ENCODE results near the gene ITGBL1. TPM values are rescaled to one million over a fixed set of nuclear protein-coding genes. Genes with fewer than 3 reads are reported as not detected.

ITGBL1 gene
- total and polyA plus RNA-seq, 2 donors (not counting 1 experiment from before 2014, with no cell fraction given) = not detected

- Histone ChIP-seq H3K4me3 (ENCODE audit: control extremely low read depth in 1 of 5, extremely low read depth in 1 of 5, insufficient read depth in 1 of 5, low read depth in 2 of 5, low read length in 4 of 5) (no peak overlapping the region), H3K27ac (ENCODE audit: low read length in 2 of 2) (no peak overlapping the region), H3K4me2 (replicated peaks; ENCODE audit: low read depth, low read length, poor library complexity, severe bottlenecking) (no peak overlapping the region), H3K79me2 (ENCODE audit: control insufficient read depth, insufficient read depth, low read length) (no peaks in the 10 kb centered on the region), H4K20me1 (ENCODE audit: control insufficient read depth, insufficient read depth, low read length, poor library complexity, severe bottlenecking) (no peaks in the 10 kb centered on the region), H3K9ac (ENCODE audit: low read length) (no peak overlapping the region), H3K4me1 (ENCODE audit: control insufficient read depth in 2 of 2, insufficient read depth in 2 of 2, low read length in 2 of 2) (peaks cover 3 to 4% of the 10 kb centered on the region in 2 donors), H3K9me3 (ENCODE audit: control extremely low read depth in 1 of 3, control insufficient read depth in 2 of 3, insufficient read depth in 1 of 3, low read length in 2 of 3) (no peaks in the 10 kb centered on the region), H2AFZ (ENCODE audit: insufficient read depth, low read depth, low read length, poor library complexity, severe bottlenecking) (no peak overlapping the region), H3K27me3 (replicated peaks in 1 of 4; ENCODE audit: control extremely low read depth in 1 of 4, control insufficient read depth in 3 of 4, insufficient read depth in 4 of 4, low read length in 3 of 4) (no peaks in the 10 kb centered on the region), H3K36me3 (replicated peaks in 1 of 2; ENCODE audit: control extremely low read depth in 1 of 2, control insufficient read depth in 1 of 2, extremely low read depth in 1 of 2, insufficient read depth in 2 of 2, low read length in 1 of 2) (no peaks in the 10 kb centered on the region)
- no peak overlapping the region for H3K4me3 Mint-ChIP-seq
- ATAC-seq (ENCODE audit: low read depth) = no peak
- ChIA-PET POLR2A (no interaction called here), CTCF (no interaction called here)
- peaks cover 1% of the 10 kb centered on the region for H3K9me3 Mint-ChIP-seq (ENCODE audit: insufficient read depth)
- peaks cover 9% of the 10 kb centered on the region for H3K4me1 Mint-ChIP-seq
- intact Hi-C loops (cut with micrococcal nuclease) = no loop called here
- TF ChIP-seq, protein P1, sequence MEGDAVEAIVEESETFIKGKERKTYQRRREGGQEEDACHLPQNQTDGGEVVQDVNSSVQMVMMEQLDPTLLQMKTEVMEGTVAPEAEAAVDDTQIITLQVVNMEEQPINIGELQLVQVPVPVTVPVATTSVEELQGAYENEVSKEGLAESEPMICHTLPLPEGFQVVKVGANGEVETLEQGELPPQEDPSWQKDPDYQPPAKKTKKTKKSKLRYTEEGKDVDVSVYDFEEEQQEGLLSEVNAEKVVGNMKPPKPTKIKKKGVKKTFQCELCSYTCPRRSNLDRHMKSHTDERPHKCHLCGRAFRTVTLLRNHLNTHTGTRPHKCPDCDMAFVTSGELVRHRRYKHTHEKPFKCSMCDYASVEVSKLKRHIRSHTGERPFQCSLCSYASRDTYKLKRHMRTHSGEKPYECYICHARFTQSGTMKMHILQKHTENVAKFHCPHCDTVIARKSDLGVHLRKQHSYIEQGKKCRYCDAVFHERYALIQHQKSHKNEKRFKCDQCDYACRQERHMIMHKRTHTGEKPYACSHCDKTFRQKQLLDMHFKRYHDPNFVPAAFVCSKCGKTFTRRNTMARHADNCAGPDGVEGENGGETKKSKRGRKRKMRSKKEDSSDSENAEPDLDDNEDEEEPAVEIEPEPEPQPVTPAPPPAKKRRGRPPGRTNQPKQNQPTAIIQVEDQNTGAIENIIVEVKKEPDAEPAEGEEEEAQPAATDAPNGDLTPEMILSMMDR (IDR thresholded peaks at IDR 0.05) = no peak
- no peak for TF ChIP-seq EZH2 (IDR thresholded peaks at IDR 0.05; ENCODE audit: borderline replicate concordance, insufficient read depth, low read depth, low read length, poor library complexity, severe bottlenecking)
- no peak overlapping the region for H3K27ac Mint-ChIP-seq
- DNase-seq = peak; percentile 7
- WGBS (ENCODE audit: insufficient coverage) = 44% methylated on average over 3 of the region's 3 CpGs
- peaks cover 7% of the 10 kb centered on the region for H3K27me3 Mint-ChIP-seq
Observed at GRCh38 chr13:101655435-101655834, 203.0 kb downstream of the ITGBL1 start.

- Mint-ChIP-seq H3K27me3 (no peaks in the 10 kb centered on the region), H3K4me3 (no peak overlapping the region), H3K27ac (no peak overlapping the region), H3K4me1 (no peaks in the 10 kb centered on the region), H3K9me3 (ENCODE audit: insufficient read depth) (no peaks in the 10 kb centered on the region)
- Histone ChIP-seq H3K9me3 (ENCODE audit: control extremely low read depth in 1 of 3, control insufficient read depth in 2 of 3, insufficient read depth in 1 of 3, low read length in 2 of 3) (no peaks in the 10 kb centered on the region), H4K20me1 (ENCODE audit: control insufficient read depth, insufficient read depth, low read length, poor library complexity, severe bottlenecking) (no peaks in the 10 kb centered on the region), H3K4me1 (ENCODE audit: control insufficient read depth in 2 of 2, insufficient read depth in 2 of 2, low read length in 2 of 2) (peaks cover 0 to under 1% of the 10 kb centered on the region in 2 donors), H2AFZ (ENCODE audit: insufficient read depth, low read depth, low read length, poor library complexity, severe bottlenecking) (no peak overlapping the region), H3K9ac (ENCODE audit: low read length) (no peak overlapping the region), H3K36me3 (replicated peaks in 1 of 2; ENCODE audit: control extremely low read depth in 1 of 2, control insufficient read depth in 1 of 2, extremely low read depth in 1 of 2, insufficient read depth in 2 of 2, low read length in 1 of 2) (no peaks in the 10 kb centered on the region), H3K27me3 (replicated peaks in 1 of 4; ENCODE audit: control extremely low read depth in 1 of 4, control insufficient read depth in 3 of 4, insufficient read depth in 4 of 4, low read length in 3 of 4) (no peaks in the 10 kb centered on the region), H3K4me3 (ENCODE audit: control extremely low read depth in 1 of 5, extremely low read depth in 1 of 5, insufficient read depth in 1 of 5, low read depth in 2 of 5, low read length in 4 of 5) (no peak overlapping the region), H3K4me2 (replicated peaks; ENCODE audit: low read depth, low read length, poor library complexity, severe bottlenecking) (no peak overlapping the region), H3K79me2 (ENCODE audit: control insufficient read depth, insufficient read depth, low read length) (no peaks in the 10 kb centered on the region), H3K27ac (ENCODE audit: low read length in 2 of 2) (no peak overlapping the region)
- intact Hi-C loops (cut with micrococcal nuclease) = no loop called here
- DNase-seq (no peak), ATAC-seq (ENCODE audit: low read depth) (no peak)
- WGBS (ENCODE audit: insufficient coverage) = no CpG with 5 or more reads among the region's 2 CpGs
- ChIA-PET POLR2A (no interaction called here), CTCF (no interaction called here)
- TF ChIP-seq, protein P1 (IDR thresholded peaks at IDR 0.05) = no peak
- no peak for TF ChIP-seq EZH2 (IDR thresholded peaks at IDR 0.05; ENCODE audit: borderline replicate concordance, insufficient read depth, low read depth, low read length, poor library complexity, severe bottlenecking)
Observed at GRCh38 chr13:101660711-101661110, 208.2 kb downstream of the ITGBL1 start.

Measured in B cell (primary cell).